Large intestine (tissue), 3 donors: ENCODE results near the gene HIP1R. TPM values are rescaled to one million over a fixed set of nuclear protein-coding genes. Genes with fewer than 3 reads are reported as not detected.
"Not testable (repeated sequence)": the region's sequence is repeated elsewhere in the genome, so short reads cannot be mapped to it uniquely, and the experiment has no call there.

Source experiments
- DNase-seq, 2 donors: peaks; one replicate each; pipeline versions ENCODE4 v3.0.0 to v3.0.0-alpha.2; 2013
- H3K27ac ChIP-seq: one replicate; pipeline ENCODE4 v1.5.1; 2013; ENCODE audit warnings: low read length
- H3K27me3 ChIP-seq: 2 replicates; pipeline ENCODE4 v1.6.1; 2013; ENCODE audit warnings: low read length; ENCODE audit not compliant: control insufficient read depth, insufficient read depth
- H3K36me3 ChIP-seq: 2 replicates; pipeline ENCODE4 v1.6.1; 2013; ENCODE audit warnings: low read length; ENCODE audit not compliant: control insufficient read depth, insufficient read depth
- H3K4me1 ChIP-seq: one replicate; pipeline ENCODE4 v1.6.1; 2013; ENCODE audit warnings: low read length; ENCODE audit not compliant: control insufficient read depth, insufficient read depth
- H3K4me3 ChIP-seq: one replicate; pipeline ENCODE4 v1.5.1; 2013; ENCODE audit warnings: low read length
- H3K9me3 ChIP-seq: one replicate; pipeline ENCODE4 v1.6.1; 2013; ENCODE audit warnings: mild to moderate bottlenecking, low read depth, low read length, moderate library complexity; ENCODE audit not compliant: control insufficient read depth
- WGBS: methylation state at CpG from one replicate; pipeline ENCODE4 v1.1.5; 2013; ENCODE audit warnings: low lambda C conversion rate; ENCODE audit not compliant: insufficient coverage; 5-methylcytosine and 5-hydroxymethylcytosine counted together
- polyA plus RNA-seq: library from polyadenylated mRNA; unstranded; fragments of 120-200 nt; gene quantifications from one replicate; pipeline ENCODE4 v1.2.1, GENCODE V29; 2013

Gene HIP1R
- polyA plus RNA-seq, 1 donor: 41.8 TPM

DNA sequence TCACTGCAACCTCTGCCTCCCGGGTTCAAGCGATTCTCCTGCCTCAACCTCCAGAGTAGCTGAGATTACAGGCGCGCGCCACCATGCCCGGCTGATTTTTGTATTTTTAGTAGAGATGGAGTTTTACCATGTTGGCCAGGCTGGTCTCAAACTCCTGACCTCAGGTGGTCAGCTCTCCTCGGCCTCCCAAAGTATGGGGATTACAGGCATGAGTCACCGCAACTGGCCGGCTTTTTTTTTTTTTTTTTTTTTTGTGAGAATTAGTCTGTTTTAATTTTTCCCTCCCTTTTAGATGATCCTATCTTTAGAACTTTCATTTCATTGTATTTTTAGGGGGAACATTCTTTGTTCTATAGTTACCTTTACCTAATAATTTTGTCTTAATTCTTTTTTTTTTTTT, 30.3 kb upstream of the HIP1R start:
- WGBS: 100% methylated on average over 2 of the region's 9 CpGs
- H3K27me3 ChIP-seq, H3K4me1 ChIP-seq, H3K4me3 ChIP-seq, DNase-seq, H3K36me3 ChIP-seq, H3K27ac ChIP-seq, H3K9me3 ChIP-seq: not testable (repeated sequence)

GRCh38 chr12:122807651-122808050, 27.6 kb upstream of the HIP1R start:
- H3K27ac ChIP-seq: no peak overlapping the region
- no peak for DNase-seq
- no peaks in the 10 kb centered on the region for H3K27me3 ChIP-seq
- H3K36me3 ChIP-seq: no peaks in the 10 kb centered on the region
- 100% methylated on average over 1 of the region's 1 CpG for WGBS
- H3K4me1 ChIP-seq: no peaks in the 10 kb centered on the region
- no peaks in the 10 kb centered on the region for H3K9me3 ChIP-seq
- H3K4me3 ChIP-seq: no peak overlapping the region

DNA sequence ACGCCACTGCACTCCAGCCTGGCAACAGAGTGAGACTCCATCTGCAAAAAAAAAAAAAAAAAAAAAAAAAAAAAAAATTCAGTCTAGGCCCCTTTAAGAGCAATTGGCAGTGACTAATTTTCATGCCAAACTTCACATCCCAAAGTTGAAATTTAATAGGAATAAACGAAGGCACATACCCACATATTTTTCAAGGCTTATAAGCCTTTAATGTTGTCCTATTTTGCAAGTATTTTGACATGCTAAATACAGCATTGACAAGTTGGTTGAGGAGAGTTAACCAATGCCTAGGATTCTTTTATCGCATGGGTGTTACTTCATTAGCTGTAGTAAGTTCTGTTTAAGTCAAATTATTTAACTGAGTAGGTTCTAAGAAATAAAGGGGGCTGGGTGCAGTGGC, 23.5 kb upstream of the HIP1R start:
- no peaks in the 10 kb centered on the region for H3K27me3 ChIP-seq
- no CpG with 5 or more reads among the region's 3 CpGs for WGBS
- H3K9me3 ChIP-seq: no peaks in the 10 kb centered on the region
- no peaks in the 10 kb centered on the region for H3K36me3 ChIP-seq
- no peak for DNase-seq
- no peak overlapping the region for H3K27ac ChIP-seq
- no peaks in the 10 kb centered on the region for H3K4me1 ChIP-seq
- H3K4me3 ChIP-seq: no peak overlapping the region

- H3K27me3 ChIP-seq: no peaks in the 10 kb centered on the region
- no peak overlapping the region for H3K27ac ChIP-seq
- no peak for DNase-seq
- H3K36me3 ChIP-seq: no peaks in the 10 kb centered on the region
- no CpG with 5 or more reads among the region's 10 CpGs for WGBS
- no peaks in the 10 kb centered on the region for H3K9me3 ChIP-seq
- no peak overlapping the region for H3K4me3 ChIP-seq
- no peaks in the 10 kb centered on the region for H3K4me1 ChIP-seq
These were observed 21.9 kb upstream of the HIP1R start for GRCh38 chr12:122813310-122813713.

GRCh38 chr12:122819209-122819785, 16.0 kb upstream of the HIP1R start:
- DNase-seq: no peak
- Histone ChIP-seq H3K27ac (no peak overlapping the region), H3K4me3 (no peak overlapping the region), H3K9me3 (no peaks in the 10 kb centered on the region), H3K4me1 (no peaks in the 10 kb centered on the region), H3K27me3 (no peaks in the 10 kb centered on the region), H3K36me3 (no peaks in the 10 kb centered on the region)
- no CpG with 5 or more reads among the region's 10 CpGs for WGBS

- Histone ChIP-seq H3K9me3 (no peaks in the 10 kb centered on the region), H3K36me3 (no peaks in the 10 kb centered on the region), H3K27ac (no peak overlapping the region), H3K4me3 (no peak overlapping the region), H3K4me1 (no peaks in the 10 kb centered on the region), H3K27me3 (no peaks in the 10 kb centered on the region)
- no peak for DNase-seq
- no CpG with 5 or more reads among the region's 8 CpGs for WGBS
These were observed 15.1 kb upstream of the HIP1R start for GRCh38 chr12:122820138-122820537.

DNA sequence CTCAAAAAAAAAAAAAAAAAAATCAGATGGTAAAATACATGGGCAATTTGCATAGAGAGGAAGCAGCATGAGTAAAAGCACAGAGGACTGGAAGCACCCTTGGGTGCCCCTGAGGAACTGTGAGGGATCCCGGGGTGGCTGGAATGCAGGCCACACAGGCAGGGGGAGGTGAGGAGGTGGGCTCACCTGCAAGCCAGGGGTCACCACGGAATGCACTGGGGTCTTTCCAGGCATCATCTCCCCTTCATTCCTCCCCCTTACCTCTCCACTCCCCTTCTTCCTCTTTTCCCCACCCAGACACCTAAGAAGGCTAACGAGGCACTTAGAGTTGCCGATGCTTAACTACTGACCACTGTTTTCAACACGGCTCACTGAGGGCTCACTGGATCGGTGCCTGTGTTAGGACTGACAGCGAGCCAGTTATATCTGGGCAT, 14.4 kb upstream of the HIP1R start:
- no CpG with 5 or more reads among the region's 7 CpGs for WGBS
- no peaks in the 10 kb centered on the region for H3K27me3 ChIP-seq
- H3K9me3 ChIP-seq: no peaks in the 10 kb centered on the region
- H3K36me3 ChIP-seq: no peaks in the 10 kb centered on the region
- no peak for DNase-seq
- H3K27ac ChIP-seq: no peak overlapping the region
- no peaks in the 10 kb centered on the region for H3K4me1 ChIP-seq
- no peak overlapping the region for H3K4me3 ChIP-seq

DNA sequence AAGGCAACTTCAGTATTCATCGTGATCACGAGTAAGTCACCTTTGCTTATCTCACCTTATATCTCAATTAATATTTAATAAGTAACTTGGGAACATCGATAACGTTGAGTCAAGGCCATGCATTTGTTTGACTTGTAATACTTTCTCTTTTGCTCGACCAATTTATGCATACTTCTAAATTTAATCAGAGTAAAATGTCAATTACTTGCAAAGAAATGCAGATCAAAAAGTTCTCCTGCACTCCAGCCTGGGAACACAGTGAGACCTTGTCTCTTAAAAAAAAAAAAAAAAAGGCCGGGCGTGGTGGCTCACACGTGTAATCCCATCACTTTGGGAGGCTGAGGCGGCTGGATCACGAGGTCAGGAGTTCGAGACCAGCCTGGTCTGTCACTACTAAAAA, 11.8 kb upstream of the HIP1R start:
- no peaks in the 10 kb centered on the region for H3K9me3 ChIP-seq
- no peaks in the 10 kb centered on the region for H3K27me3 ChIP-seq
- DNase-seq: no peak
- 13% methylated on average over 2 of the region's 11 CpGs for WGBS
- no peak overlapping the region for H3K4me3 ChIP-seq
- no peak overlapping the region for H3K27ac ChIP-seq
- no peaks in the 10 kb centered on the region for H3K36me3 ChIP-seq
- peaks cover 5% of the 10 kb centered on the region for H3K4me1 ChIP-seq

DNA sequence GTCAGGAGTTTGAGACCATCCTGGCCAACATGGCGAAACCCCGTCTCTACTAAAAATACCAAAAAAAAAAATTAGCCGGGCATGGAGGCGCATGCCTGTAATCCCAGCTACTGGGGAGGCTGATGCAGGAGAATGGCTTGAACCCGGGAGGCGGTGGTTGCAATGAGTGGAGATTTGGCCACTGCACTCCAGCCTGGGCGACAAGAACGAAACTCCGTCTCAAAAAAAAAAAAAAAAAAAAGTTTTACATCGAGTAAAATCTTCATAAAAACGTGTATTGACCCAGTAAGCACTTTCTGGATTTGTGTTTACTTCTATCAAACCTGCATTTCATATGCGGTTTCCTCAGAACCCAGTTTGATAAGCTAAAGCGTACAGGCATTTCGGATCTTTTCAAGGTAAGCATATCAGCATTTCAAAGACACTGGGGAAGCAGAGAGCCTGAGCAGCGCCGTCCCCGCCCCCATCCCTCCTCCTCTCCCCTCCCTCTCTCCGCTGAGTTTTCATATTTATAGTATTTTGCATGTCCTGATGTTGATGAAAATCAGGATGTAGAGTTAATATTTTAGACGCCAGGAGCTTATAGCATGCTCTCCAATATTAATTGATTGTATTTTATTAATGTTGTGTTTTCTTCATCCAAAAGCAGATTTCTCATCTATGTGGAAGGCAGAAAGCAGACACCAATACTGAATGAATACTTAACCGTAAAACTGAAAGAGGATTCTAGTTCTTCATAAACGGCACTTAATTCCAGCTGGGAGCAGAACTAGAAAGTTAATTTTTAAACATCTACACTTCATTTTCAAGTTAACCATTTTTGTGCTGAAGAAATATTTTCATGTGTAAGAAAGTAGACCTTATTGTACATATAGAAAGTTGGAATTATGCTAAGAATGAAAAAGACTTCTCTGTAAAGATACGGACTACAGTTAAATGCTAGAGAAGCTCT, 9.2 kb upstream of the HIP1R start:
- Histone ChIP-seq H3K4me3 (peak overlapping the region; percentile 42), H3K27me3 (no peaks in the 10 kb centered on the region), H3K9me3 (no peaks in the 10 kb centered on the region), H3K36me3 (no peaks in the 10 kb centered on the region), H3K4me1 (peaks cover 5% of the 10 kb centered on the region), H3K27ac (peak overlapping the region; percentile 78)
- 13% methylated on average over 2 of the region's 22 CpGs for WGBS
- DNase-seq: peak in 1 of 2 donors; percentile 70

DNA sequence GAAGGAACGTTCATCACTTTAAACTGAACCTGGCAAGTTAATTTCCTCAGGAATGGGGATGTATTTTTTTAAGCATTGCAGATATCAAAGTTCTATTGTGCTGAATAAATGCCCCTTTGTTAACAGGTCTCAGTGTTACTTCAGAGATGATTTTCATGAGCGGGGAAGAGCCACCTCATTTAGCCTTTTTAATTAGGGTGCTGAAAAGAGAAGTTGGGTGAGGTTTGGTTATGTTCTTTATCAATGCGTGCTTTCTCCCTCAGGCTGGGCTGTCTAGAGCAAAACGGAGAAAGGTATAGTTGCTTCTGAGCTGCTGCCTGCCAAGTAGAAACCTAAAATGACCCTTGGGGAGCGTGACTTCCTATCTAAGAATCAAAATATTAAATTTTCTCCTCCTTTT, 8.0 kb upstream of the HIP1R start:
- WGBS: 0% methylated on average over 1 of the region's 5 CpGs
- no peak overlapping the region for H3K4me3 ChIP-seq
- no peak overlapping the region for H3K27ac ChIP-seq
- H3K9me3 ChIP-seq: no peaks in the 10 kb centered on the region
- H3K36me3 ChIP-seq: no peaks in the 10 kb centered on the region
- H3K27me3 ChIP-seq: no peaks in the 10 kb centered on the region
- DNase-seq: no peak
- peaks cover 5% of the 10 kb centered on the region for H3K4me1 ChIP-seq
